ENCODE results near the gene SMIM45.

SMIM45 gene

DNA sequence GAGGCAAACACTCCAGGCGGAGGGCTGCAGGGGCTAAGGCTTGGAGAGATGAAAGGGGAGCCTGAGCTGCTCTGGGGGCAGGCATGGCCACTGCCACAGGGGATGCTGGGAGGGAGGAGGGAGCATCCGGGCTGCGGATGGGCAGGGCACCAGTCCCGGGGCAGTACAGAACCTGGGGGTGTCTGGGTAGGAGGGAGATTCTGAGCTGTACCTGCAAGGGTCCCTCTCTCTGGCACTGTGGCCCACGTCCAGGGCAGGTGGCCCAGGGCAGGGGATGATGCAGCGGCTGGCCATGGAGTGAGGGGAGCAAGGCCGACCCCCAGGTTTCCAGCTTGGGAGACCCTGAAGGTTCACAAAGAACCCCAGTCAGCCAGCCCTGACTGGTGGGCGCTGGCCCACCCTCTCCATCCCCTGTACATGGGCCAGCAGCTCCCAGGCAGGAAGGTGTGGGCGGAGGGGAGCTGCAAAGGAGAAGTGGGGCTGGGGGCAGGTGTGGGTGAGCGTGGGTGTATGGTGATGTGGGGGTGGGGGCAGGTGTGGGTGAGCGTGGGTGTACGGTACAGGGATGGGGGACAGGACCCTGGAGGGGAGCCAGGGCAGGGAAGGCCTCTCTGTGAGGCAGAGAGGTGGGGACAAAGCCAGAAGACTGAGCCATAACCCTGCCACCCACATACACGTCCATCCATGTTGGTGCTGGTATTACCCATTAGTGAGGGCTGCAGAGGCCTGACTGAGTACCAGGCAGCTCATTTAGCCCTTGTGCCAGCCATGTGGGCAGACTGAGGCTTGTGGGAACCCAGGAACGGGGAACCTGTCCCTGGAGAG is 23.1 kb upstream of the SMIM45 start:
- Histone ChIP-seq H4K8ac (ENCODE audit: low read depth in 2 of 2, low read length in 2 of 2) (no peak overlapping the region), H3K79me1 (ENCODE audit: low read depth in 1 of 2, low read length in 2 of 2) (no peaks in the 10 kb centered on the region), H3K4me3 (ENCODE audit: insufficient read depth, low read depth, low read length) (no peak overlapping the region), H3K27ac (ENCODE audit: insufficient read depth, low read length) (no peak overlapping the region), H3K14ac (replicated peaks; ENCODE audit: low read depth, low read length) (no peak overlapping the region), H4K91ac (ENCODE audit: insufficient read depth, low read depth, low read length) (no peak overlapping the region), H2BK20ac (ENCODE audit: low read depth, low read length) (no peak overlapping the region), H3K36me3 (ENCODE audit: control insufficient read depth, insufficient read depth, low read length) (no peaks in the 10 kb centered on the region), H4K20me1 (ENCODE audit: insufficient read depth, low read length) (no peaks in the 10 kb centered on the region; the same call in 1 of the 2 replicates), H2BK15ac (ENCODE audit: low read depth, low read length) (no peak overlapping the region), H3K23ac (ENCODE audit: low read depth, low read length) (no peak overlapping the region), H3K4ac (ENCODE audit: low read depth, low read length) (no peak overlapping the region), H3K27me3 (ENCODE audit: control insufficient read depth, insufficient read depth, low read length) (peaks cover 15% of the 10 kb centered on the region), H3K56ac (ENCODE audit: extremely low read depth, insufficient read depth, low read length) (no peak overlapping the region), H2AK9ac (replicated peaks; ENCODE audit: low read depth, low read length, poor library complexity) (peak overlapping the region; percentile 72), H2AFZ (replicated peaks; ENCODE audit: low read length, poor library complexity) (no peak overlapping the region), H3K4me2 (ENCODE audit: low read depth, low read length) (no peak overlapping the region), H3K18ac (ENCODE audit: low read depth, low read length) (no peak overlapping the region), H2BK120ac (ENCODE audit: low read depth, low read length) (no peak overlapping the region), H2AK5ac (ENCODE audit: low read depth, low read length) (no peak overlapping the region), H2BK5ac (ENCODE audit: low read depth, low read length, poor library complexity, severe bottlenecking) (no peak overlapping the region), H3K9ac (ENCODE audit: low read depth, low read length) (no peak overlapping the region), H3K4me1 (ENCODE audit: control insufficient read depth, insufficient read depth, low read length) (no peaks in the 10 kb centered on the region), H3K9me1 (ENCODE audit: insufficient read depth, low read length) (no peaks in the 10 kb centered on the region), H3K9me3 (ENCODE audit: control insufficient read depth, insufficient read depth, low read length) (no peaks in the 10 kb centered on the region), H4K5ac (ENCODE audit: low read depth, low read length) (no peak overlapping the region)
- TF ChIP-seq MXI1 (IDR thresholded peaks at IDR 0.05; ENCODE audit: borderline replicate concordance, low read depth, low read length) (no peak), MAFK (IDR thresholded peaks at IDR 0.05; ENCODE audit: low read depth, low read length) (no peak), RAD21 (IDR thresholded peaks at IDR 0.05; ENCODE audit: low read length) (no peak), FOS (IDR thresholded peaks at IDR 0.05; ENCODE audit: low read depth, low read length) (no peak)
- CTCF ChIA-PET, result interaction anchor here (1.4 kb wide), 1 partner anchor 12 kb away, joined by 4 read pairs; no protein-coding TSS in a partner anchor
- dilution Hi-C loops (cut with HindIII; ENCODE audit: low sequenced_read_pairs, unreplicated experiment), result no loop called here
- POLR2A ChIA-PET (ENCODE audit: unreplicated experiment), result no interaction called here
- in situ Hi-C loops (cut with MboI; ENCODE audit: low sequenced_read_pairs), result no loop called here
- DNase-seq, result no peak
- intact Hi-C loops (cut with micrococcal nuclease), result no loop called here
- WGBS, 2 experiments (ENCODE audit: extremely low coverage in 2 of 2, insufficient read length in 1 of 2), result 35% methylated on average over 4 of the region's 14 CpGs; no CpG with 5 or more reads in 1 of the 2 experiments
- no TSS peak for BruUV-seq (replicated peaks)
- no peak for ATAC-seq (ENCODE audit: low read depth)

Measured in IMR-90 (cell line).